Thyroid gland (tissue), 4 donors: ENCODE measurements around the gene EPHA1. TPM values are rescaled to one million over a fixed set of nuclear protein-coding genes. Genes with fewer than 3 reads are reported as not detected.

Experiments used
- DNase-seq, 2 donors: peaks; one replicate each; pipeline ENCODE4 v3.0.0-alpha.2; 2019
- H3K27ac ChIP-seq, 3 donors: fragments of 200-600 bp; sonication (generic); 1 replicate in 2 of 3; 2 replicates in 1 of 3; pipeline ENCODE4 v1.5.1; 2016 to 2019; ENCODE audit warnings: mild to moderate bottlenecking in 1 of 3, moderate library complexity in 1 of 3
- H3K27me3 ChIP-seq: fragments of 200-600 bp; sonication (generic); one replicate; pipeline ENCODE4 v1.5.1; 2019
- H3K36me3 ChIP-seq, 2 donors: fragments of 200-600 bp; sonication (generic); one replicate each; pipeline ENCODE4 v1.5.1; 2016 to 2019
- H3K4me1 ChIP-seq, 2 donors: fragments of 200-600 bp; sonication (generic); one replicate each; pipeline ENCODE4 v1.5.1; 2017 to 2019
- H3K4me3 ChIP-seq, 3 donors: fragments of 200-600 bp; sonication (generic); replicated peaks in 1 of 3; 1 replicate in 2 of 3; 2 replicates in 1 of 3; pipeline ENCODE4 v1.5.1; 2016; ENCODE audit warnings: mild to moderate bottlenecking in 1 of 3
- H3K9me3 ChIP-seq: fragments of 200-600 bp; sonication (generic); one replicate; pipeline ENCODE4 v1.5.1; 2017
- CTCF ChIP-seq, 6 experiments: fragments of 200-600 bp in 3 of 6; fragments of 450-650 bp in 3 of 6; sonication (generic) in 3 of 6; IDR thresholded peaks; one replicate each; pipeline ENCODE4 v1.5.1; 2016 to 2019; ENCODE audit warnings: antibody characterized with exemption in 6 of 6, mild to moderate bottlenecking in 2 of 6, inconsistent platforms in 1 of 6, moderate library complexity in 1 of 6
- POLR2A ChIP-seq, 2 donors: fragments of 450-650 bp; IDR thresholded peaks; one replicate each; pipeline ENCODE4 v1.6.1; 2017; ENCODE audit warnings: antibody characterized with exemption in 2 of 2, mild to moderate bottlenecking in 2 of 2, moderate library complexity in 1 of 2
- WGBS, 2 donors: methylation state at CpG; one replicate each; pipeline ENCODE4 v1.1.5; 2017; 5-methylcytosine and 5-hydroxymethylcytosine counted together
- intact Hi-C: fragments of 100-400 bp; cut with DNase I; formaldehyde crosslinking; loops from one replicate; pipeline ENCODE4 v1.15.1; 2023
- total RNA-seq, 4 donors: library from RNA; depleted of rRNA; stranded (reverse); fragments of >200 nt; gene quantifications; one replicate each; pipeline ENCODE4 v1.2.3, GENCODE V29; 2016

Gene EPHA1
- total RNA-seq, 4 donors from 2014 or later = 7.5 to 22.4 (median 16.4) TPM

- no peaks in the 10 kb centered on the region for H3K9me3 ChIP-seq
- no peaks in the 10 kb centered on the region for H3K27me3 ChIP-seq
- TF ChIP-seq CTCF (IDR thresholded peaks at IDR 0.05) (no peak), POLR2A (IDR thresholded peaks at IDR 0.05) (no peak)
- H3K27ac ChIP-seq = no peak overlapping the region
- DNase-seq = peak in 1 of 2 donors; percentile 28
- H3K4me1 ChIP-seq = no peaks in the 10 kb centered on the region
- no peak overlapping the region for H3K4me3 ChIP-seq
- 49 to 65% methylated on average over 8 of the region's 8 CpGs for WGBS, 2 donors
- H3K36me3 ChIP-seq = no peaks in the 10 kb centered on the region
- intact Hi-C loops = no loop called here
These were observed 53.7 kb downstream of the EPHA1 start for GRCh38 chr7:143354965-143355364.

DNA sequence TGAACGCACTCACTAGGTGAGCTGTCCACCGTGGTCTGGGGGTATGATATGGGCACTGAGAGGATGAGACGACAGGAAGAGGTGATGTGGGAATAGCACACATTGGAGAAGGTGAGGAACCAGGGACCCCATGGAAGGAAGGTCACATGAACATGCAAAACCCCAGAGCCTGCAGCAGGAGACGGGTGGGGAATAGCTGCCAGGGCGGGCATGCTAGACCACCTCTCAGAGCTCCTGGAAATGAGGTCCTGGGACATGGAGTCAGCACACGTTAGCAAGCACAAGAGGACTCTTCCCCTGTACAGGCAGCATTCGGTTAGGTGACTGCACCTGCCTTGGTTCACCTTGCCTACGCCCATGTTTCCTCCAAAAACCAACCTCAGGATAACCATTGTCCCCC is 54.3 kb downstream of the EPHA1 start:
- no peaks in the 10 kb centered on the region for H3K9me3 ChIP-seq
- H3K27me3 ChIP-seq = no peaks in the 10 kb centered on the region
- WGBS, 2 donors = 93 to 96% methylated on average over 8 of the region's 8 CpGs
- intact Hi-C loops = no loop called here
- H3K4me1 ChIP-seq = no peaks in the 10 kb centered on the region
- H3K4me3 ChIP-seq = no peak overlapping the region
- no peak overlapping the region for H3K27ac ChIP-seq
- H3K36me3 ChIP-seq = no peaks in the 10 kb centered on the region
- no peak for DNase-seq
- no peak for TF ChIP-seq CTCF (IDR thresholded peaks at IDR 0.05)
- TF ChIP-seq POLR2A (IDR thresholded peaks at IDR 0.05) = no peak

- no peak overlapping the region for H3K27ac ChIP-seq
- no peaks in the 10 kb centered on the region for H3K27me3 ChIP-seq
- H3K36me3 ChIP-seq = no peaks in the 10 kb centered on the region
- H3K9me3 ChIP-seq = no peaks in the 10 kb centered on the region
- intact Hi-C loops = no loop called here
- no peak for TF ChIP-seq POLR2A (IDR thresholded peaks at IDR 0.05)
- TF ChIP-seq CTCF (IDR thresholded peaks at IDR 0.05) = no peak
- DNase-seq = no peak
- H3K4me3 ChIP-seq = no peak overlapping the region
- no peaks in the 10 kb centered on the region for H3K4me1 ChIP-seq
- WGBS, 2 donors = 69 to 78% methylated on average over 7 to 11 of the region's 11 CpGs
These were observed 56.1 kb downstream of the EPHA1 start for GRCh38 chr7:143352531-143353002.

DNA sequence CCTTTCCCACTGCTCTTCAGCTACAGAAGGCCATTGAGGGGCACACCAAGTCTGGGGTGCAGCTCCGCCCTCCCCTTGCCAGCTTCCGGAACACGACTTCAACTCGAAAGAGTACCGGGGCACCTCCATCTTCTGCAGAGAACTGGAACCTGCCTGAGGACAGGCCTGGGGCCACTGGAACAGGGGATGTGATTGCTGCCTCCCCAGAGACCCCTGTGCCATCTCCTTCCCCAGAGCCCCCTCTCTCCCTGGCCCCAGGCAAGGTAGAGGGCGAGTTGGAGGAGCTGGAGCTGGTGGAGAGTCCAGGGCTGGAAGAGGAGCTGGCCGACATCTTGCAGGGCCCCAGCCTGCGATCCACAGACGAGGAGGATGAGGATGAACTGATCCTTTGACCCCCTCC is 57.1 kb downstream of the EPHA1 start:
- 94 to 97% methylated on average over 9 of the region's 9 CpGs for whole genome bisulfite sequencing, 2 donors
- Histone ChIP-seq H3K27me3 (no peaks in the 10 kb centered on the region), H3K9me3 (no peaks in the 10 kb centered on the region), H3K36me3 (no peaks in the 10 kb centered on the region), H3K4me3 (no peak overlapping the region), H3K4me1 (no peaks in the 10 kb centered on the region), H3K27ac (no peak overlapping the region)
- TF ChIP-seq POLR2A (IDR thresholded peaks at IDR 0.05) (no peak), CTCF (IDR thresholded peaks at IDR 0.05) (no peak)
- no peak for DNase-seq
- intact Hi-C loops = no loop called here

GRCh38 chr7:143351060-143351459 is 57.6 kb downstream of the EPHA1 start:
- no peak for TF ChIP-seq POLR2A (IDR thresholded peaks at IDR 0.05)
- no peak for TF ChIP-seq CTCF (IDR thresholded peaks at IDR 0.05)
- 72 to 80% methylated on average over 5 of the region's 5 CpGs for WGBS, 2 donors
- no peaks in the 10 kb centered on the region for H3K9me3 ChIP-seq
- H3K4me3 ChIP-seq = no peak overlapping the region
- H3K4me1 ChIP-seq = no peaks in the 10 kb centered on the region
- no peak overlapping the region for H3K27ac ChIP-seq
- DNase-seq = no peak
- no peaks in the 10 kb centered on the region for H3K36me3 ChIP-seq
- intact Hi-C loops = no loop called here
- no peaks in the 10 kb centered on the region for H3K27me3 ChIP-seq
